HCT116 (cell line): ENCODE data around the gene MUC3A.

ENCODE experiments used
- EZH2 ChIP-seq: fragments of 200-600 bp; sonication (generic); IDR thresholded peaks from 2 replicates; pipeline ENCODE4 v1.6.1; 2017; ENCODE audit warnings: antibody characterized with exemption, mixed run types
- POLR2A ChIP-seq: IDR thresholded peaks from 2 replicates; pipeline ENCODE4 v1.7.0; 2011; ENCODE audit warnings: borderline replicate concordance; ENCODE audit not compliant: insufficient read depth, insufficient read length; ENCODE audit errors: extremely low read depth
- POLR2AphosphoS5 ChIP-seq: IDR thresholded peaks from 2 replicates; pipeline ENCODE4 v1.6.1; 2011; ENCODE audit warnings: mild to moderate bottlenecking, low read depth, low read length, moderate library complexity
- RAD21 ChIP-seq: IDR thresholded peaks from 2 replicates; pipeline ENCODE4 v1.6.1; 2012; ENCODE audit warnings: low read depth, mild to moderate bottlenecking
- SP1 ChIP-seq: IDR thresholded peaks from 2 replicates; pipeline ENCODE4 v1.6.1; 2012; ENCODE audit warnings: low read depth
- YY1 ChIP-seq: IDR thresholded peaks from 2 replicates; pipeline ENCODE4 v1.6.1; 2011; ENCODE audit warnings: low read length, low read depth, moderate library complexity, mild to moderate bottlenecking; ENCODE audit not compliant: insufficient replicate concordance; ENCODE audit errors: extremely low read depth
- ZFX ChIP-seq: fragments of 450-650 bp; IDR thresholded peaks from 2 replicates; pipeline ENCODE4 v1.6.1; 2017
- TF ChIP-seq, protein P1 (sequence below), 3 experiments: fragments of 200-600 bp in 1 of 3; sonication (generic) in 1 of 3; IDR thresholded peaks in 2 of 3; conservative IDR thresholded peaks in 1 of 3; 2 replicates each; pipeline ENCODE4 v1.5.1; 2012 to 2017; ENCODE audit warnings: low read depth in 2 of 3, low read length in 2 of 3, antibody characterized with exemption in 1 of 3, borderline replicate concordance in 1 of 3, control low read depth in 1 of 3, mild to moderate bottlenecking in 1 of 3, mixed read lengths in 1 of 3, mixed run types in 1 of 3, moderate library complexity in 1 of 3; ENCODE audit not compliant: insufficient read depth in 1 of 3

DNA sequence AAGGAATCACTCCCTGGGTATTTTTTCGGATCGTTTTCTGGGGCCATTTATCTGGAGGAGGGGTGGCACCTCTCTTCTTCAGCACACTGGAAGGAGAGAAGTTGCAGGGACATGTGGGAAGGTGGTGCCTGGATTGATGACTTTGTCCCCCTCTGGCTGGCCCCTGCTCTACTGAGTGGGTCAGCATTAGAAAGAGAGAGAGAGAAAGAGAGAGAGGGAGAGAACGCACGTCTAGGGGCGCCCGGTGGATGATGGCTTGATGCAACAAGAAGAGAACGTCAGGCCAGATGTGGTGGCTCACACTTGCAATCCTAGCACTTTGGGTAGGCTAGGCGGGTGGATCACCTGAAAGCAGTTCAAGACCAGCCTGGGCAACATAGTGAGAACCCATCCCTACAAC, 14.5 kb downstream of the MUC3A start:
- TF ChIP-seq POLR2A (no peak), ZFX (no peak), YY1 (no peak), EZH2 (no peak), RAD21 (no peak), POLR2AphosphoS5 (no peak), SP1 (no peak)
- TF ChIP-seq, protein P1, sequence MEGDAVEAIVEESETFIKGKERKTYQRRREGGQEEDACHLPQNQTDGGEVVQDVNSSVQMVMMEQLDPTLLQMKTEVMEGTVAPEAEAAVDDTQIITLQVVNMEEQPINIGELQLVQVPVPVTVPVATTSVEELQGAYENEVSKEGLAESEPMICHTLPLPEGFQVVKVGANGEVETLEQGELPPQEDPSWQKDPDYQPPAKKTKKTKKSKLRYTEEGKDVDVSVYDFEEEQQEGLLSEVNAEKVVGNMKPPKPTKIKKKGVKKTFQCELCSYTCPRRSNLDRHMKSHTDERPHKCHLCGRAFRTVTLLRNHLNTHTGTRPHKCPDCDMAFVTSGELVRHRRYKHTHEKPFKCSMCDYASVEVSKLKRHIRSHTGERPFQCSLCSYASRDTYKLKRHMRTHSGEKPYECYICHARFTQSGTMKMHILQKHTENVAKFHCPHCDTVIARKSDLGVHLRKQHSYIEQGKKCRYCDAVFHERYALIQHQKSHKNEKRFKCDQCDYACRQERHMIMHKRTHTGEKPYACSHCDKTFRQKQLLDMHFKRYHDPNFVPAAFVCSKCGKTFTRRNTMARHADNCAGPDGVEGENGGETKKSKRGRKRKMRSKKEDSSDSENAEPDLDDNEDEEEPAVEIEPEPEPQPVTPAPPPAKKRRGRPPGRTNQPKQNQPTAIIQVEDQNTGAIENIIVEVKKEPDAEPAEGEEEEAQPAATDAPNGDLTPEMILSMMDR (IDR thresholded peaks at IDR 0.05 in 2 of 3, conservative IDR thresholded peaks at IDR 0.05 in 1 of 3; ENCODE audit: borderline replicate concordance in 1 of 3, insufficient read depth in 1 of 3, low read depth in 2 of 3, low read length in 2 of 3): no peak
